ENCODE measurements around the gene USP14. TPM values are rescaled to one million over a fixed set of nuclear protein-coding genes. Genes with fewer than 3 reads are reported as not detected.
"Not testable (repeated sequence)": the region's sequence is repeated elsewhere in the genome, so short reads cannot be mapped to it uniquely, and the experiment has no call there.

Gene USP14
- total RNA-seq, 2 donors from 2014 or later, result 18.0 to 21.5 TPM

DNA sequence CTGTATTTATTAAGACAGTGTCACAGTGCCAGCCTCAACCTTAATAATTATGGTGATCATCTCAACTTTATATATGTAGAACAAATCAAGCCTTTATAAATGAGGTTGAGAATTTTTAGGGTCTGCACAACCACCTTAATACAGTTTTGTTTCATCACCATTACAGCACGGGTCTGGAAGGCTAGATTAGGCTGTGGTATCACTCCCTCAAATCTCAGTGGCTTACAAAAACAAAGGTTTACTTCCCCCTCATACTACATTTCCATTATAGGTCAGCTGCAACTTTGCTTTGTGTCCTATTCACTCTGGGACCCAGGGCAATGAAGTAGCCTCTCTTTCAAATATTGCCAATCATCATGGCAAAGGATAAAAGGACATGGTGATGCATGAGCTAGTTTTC lies 23.3 kb upstream of the USP14 start:
- TF ChIP-seq, protein P1, sequence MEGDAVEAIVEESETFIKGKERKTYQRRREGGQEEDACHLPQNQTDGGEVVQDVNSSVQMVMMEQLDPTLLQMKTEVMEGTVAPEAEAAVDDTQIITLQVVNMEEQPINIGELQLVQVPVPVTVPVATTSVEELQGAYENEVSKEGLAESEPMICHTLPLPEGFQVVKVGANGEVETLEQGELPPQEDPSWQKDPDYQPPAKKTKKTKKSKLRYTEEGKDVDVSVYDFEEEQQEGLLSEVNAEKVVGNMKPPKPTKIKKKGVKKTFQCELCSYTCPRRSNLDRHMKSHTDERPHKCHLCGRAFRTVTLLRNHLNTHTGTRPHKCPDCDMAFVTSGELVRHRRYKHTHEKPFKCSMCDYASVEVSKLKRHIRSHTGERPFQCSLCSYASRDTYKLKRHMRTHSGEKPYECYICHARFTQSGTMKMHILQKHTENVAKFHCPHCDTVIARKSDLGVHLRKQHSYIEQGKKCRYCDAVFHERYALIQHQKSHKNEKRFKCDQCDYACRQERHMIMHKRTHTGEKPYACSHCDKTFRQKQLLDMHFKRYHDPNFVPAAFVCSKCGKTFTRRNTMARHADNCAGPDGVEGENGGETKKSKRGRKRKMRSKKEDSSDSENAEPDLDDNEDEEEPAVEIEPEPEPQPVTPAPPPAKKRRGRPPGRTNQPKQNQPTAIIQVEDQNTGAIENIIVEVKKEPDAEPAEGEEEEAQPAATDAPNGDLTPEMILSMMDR (IDR thresholded peaks at IDR 0.05), result no peak
- H3K9me3 ChIP-seq, result peaks cover 0 to 5% of the 10 kb centered on the region in 2 donors
- H3K4me3 ChIP-seq, result no peak overlapping the region
- H3K27ac ChIP-seq, result no peak overlapping the region
- no peaks in the 10 kb centered on the region for H3K4me1 ChIP-seq
- no peaks in the 10 kb centered on the region for H3K27me3 ChIP-seq
- no peak for DNase-seq (ENCODE audit: low spot score)
- H3K36me3 ChIP-seq, result no peaks in the 10 kb centered on the region

DNA sequence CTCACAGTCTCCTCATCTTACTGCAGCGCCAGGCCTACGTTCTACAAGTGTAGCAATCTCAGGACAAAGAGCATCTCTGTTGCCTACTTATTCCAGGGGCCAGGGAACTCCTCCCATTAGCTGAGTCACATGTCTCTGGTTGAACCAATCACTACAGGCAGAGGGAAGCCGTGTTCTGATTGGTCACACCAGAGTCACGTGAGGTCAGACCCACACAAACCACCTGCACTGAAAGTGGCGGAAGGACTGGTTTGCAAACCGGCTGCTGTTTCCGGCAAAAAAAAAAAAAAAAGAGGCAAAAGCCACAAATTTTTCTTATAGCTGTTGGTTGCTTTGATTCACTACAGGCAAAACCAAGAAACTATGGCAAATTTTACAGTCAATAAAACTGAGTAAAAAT lies 21.9 kb upstream of the USP14 start:
- no peaks in the 10 kb centered on the region for H3K27me3 ChIP-seq

DNA sequence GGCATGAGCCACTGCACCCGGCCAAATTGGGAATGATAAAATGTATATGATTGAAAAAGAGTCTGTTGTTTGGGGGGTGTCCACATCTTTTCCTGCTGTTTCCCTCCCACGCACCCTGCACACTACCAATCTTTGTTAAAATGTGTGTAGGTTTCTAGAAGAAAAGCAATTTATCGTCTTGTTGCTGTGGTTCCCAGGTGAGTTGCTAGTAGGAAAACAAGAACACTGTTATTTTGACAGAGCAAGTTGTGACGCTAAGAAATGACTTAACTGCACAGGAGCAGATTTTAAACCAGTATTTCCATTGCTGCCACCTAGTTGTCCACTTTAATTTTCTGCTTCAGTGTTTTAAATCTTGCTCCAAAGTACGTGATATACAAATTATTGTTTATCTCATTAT lies 21.0 kb upstream of the USP14 start:
- H3K27me3 ChIP-seq, result no peaks in the 10 kb centered on the region
- H3K4me3 ChIP-seq, result no peak overlapping the region
- no peaks in the 10 kb centered on the region for H3K4me1 ChIP-seq
- TF ChIP-seq, protein P1 (IDR thresholded peaks at IDR 0.05), result no peak
- DNase-seq (ENCODE audit: low spot score), result no peak
- H3K27ac ChIP-seq, result no peak overlapping the region
- H3K36me3 ChIP-seq, result no peaks in the 10 kb centered on the region
- H3K9me3 ChIP-seq, result no peaks in the 10 kb centered on the region

More for the DNA sequence above, 21.9 kb upstream of the USP14 start:
- TF ChIP-seq, protein P1 (IDR thresholded peaks at IDR 0.05), result no peak
- no peaks in the 10 kb centered on the region for H3K4me1 ChIP-seq
- no peak overlapping the region for H3K27ac ChIP-seq
- no peak overlapping the region for H3K4me3 ChIP-seq
- H3K36me3 ChIP-seq, result no peaks in the 10 kb centered on the region
- DNase-seq (ENCODE audit: low spot score), result no peak
- no peaks in the 10 kb centered on the region for H3K9me3 ChIP-seq

DNA sequence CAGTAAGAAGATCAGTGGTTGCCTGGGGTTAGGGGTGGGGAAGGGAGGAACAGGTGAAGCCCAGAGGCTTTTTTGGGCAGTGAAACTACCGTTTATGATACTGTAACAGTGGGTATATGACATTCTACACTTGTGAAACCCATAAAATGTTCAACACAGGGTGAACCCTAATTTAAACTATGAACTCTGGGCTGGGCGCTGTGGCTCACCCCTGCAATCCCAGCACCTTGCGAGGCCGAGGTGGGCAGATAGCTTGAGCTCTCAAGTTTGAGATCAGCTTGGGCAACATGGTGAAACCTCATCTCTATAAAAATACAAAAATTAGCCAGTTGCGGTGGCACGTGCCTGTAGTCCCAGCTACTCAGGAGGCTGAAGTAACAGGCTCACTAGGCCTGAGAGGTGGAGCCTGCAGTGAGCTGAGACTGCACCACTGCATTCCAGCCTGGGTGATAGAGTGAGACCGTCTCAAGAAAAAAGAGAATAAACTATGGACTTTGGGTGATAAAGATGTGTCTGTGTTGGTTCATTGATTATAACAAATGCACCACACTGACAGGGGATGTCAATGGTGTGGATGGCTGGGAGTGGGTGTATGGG lies 17.6 kb upstream of the USP14 start:
- Histone ChIP-seq H3K27ac (no peak overlapping the region), H3K36me3 (no peaks in the 10 kb centered on the region), H3K4me3 (no peak overlapping the region), H3K9me3 (no peaks in the 10 kb centered on the region), H3K27me3 (no peaks in the 10 kb centered on the region), H3K4me1 (no peaks in the 10 kb centered on the region)
- no peak for DNase-seq (ENCODE audit: low spot score)
- TF ChIP-seq, protein P1 (IDR thresholded peaks at IDR 0.05), result no peak

DNA sequence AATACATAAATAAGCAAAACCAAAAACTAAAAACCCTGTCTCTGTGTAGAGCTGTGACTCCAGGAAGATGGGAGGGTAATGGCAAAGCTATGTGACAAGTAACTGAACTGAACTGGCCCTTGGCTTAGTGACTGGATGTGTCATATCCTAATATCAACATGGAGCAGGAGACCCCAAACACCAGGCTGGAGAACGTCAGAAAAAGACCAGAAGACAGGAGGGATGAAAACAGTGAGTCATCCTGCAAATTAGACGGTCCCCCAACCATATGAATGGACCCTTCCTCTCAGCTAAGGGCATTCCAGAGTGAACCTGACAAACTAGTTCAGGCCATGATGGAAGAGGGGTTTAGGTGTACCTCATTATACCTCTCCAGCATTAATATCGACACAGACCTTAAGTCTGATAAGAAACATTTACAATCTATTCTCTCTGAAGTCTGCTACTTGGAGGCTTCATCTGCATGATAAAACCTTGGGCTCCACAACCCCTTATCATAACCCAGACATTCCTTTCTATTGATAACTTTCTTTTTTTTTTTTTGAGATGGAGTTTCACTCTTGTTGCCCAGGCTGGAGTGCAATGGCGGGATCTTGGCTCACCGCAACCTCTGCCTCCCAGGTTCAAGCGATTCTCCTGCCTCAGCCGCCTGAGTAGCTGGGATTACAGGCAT lies 15.6 kb upstream of the USP14 start:
- not testable (repeated sequence) for H3K27me3 ChIP-seq; H3K36me3 ChIP-seq; H3K4me1 ChIP-seq; H3K27ac ChIP-seq; H3K9me3 ChIP-seq; H3K4me3 ChIP-seq; DNase-seq (ENCODE audit: low spot score)

DNA sequence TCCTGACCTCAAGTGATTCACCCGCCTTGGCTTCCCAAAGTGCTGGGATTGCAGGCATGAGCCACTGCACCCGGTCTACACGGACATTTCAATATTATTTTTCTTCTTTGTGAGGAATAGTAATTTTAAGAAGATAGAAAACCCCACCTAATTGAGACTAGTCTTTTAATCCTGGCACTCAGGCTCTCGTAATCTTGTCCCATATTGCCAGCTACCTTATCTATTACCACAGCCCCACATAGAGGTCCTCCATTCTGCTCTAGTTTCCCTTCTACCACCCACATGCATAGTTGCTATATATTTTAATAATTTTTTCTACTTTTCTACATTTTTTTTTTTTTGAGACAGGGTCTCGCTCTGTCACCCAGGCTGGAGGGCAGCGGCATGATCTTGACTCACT lies 9.5 kb upstream of the USP14 start:
- Histone ChIP-seq H3K27ac (no peak overlapping the region), H3K4me3 (no peak overlapping the region), H3K9me3 (no peaks in the 10 kb centered on the region), H3K27me3 (no peaks in the 10 kb centered on the region), H3K4me1 (no peaks in the 10 kb centered on the region), H3K36me3 (no peaks in the 10 kb centered on the region)
- TF ChIP-seq, protein P1 (IDR thresholded peaks at IDR 0.05), result no peak
- no peak for DNase-seq (ENCODE audit: low spot score)
